H1 (cell line): ENCODE results near the gene USP36. TPM values are rescaled to one million over a fixed set of nuclear protein-coding genes. Genes with fewer than 3 reads are reported as not detected.

ENCODE experiments used
- BRCA1 ChIP-seq: IDR thresholded peaks from 2 replicates; pipeline ENCODE4 v1.6.1; 2012; ENCODE audit warnings: low read depth, low read length, improper control_type of control experiment
- CREB1 ChIP-seq: IDR thresholded peaks from 2 replicates; pipeline ENCODE4 v1.6.1; 2012; ENCODE audit warnings: inconsistent platforms
- RXRA ChIP-seq: IDR thresholded peaks from 2 replicates; pipeline ENCODE4 v1.6.1; 2011; ENCODE audit warnings: low read depth, mild to moderate bottlenecking, low read length, moderate library complexity; ENCODE audit not compliant: insufficient read depth
- TEAD4 ChIP-seq: IDR thresholded peaks from 2 replicates; pipeline ENCODE4 v1.6.1; 2012; ENCODE audit warnings: low read depth, low read length, inconsistent platforms, mixed read lengths
- polyA plus RNA-seq, 7 experiments: library from polyadenylated mRNA; depleted of rRNA in 3 of 7; stranded (reverse) in 5 of 7; unstranded in 2 of 7; fragments of >200 nt in 5 of 7; fragments of 200-250 nt in 2 of 7; gene quantifications; 1 replicate in 5 of 7; 2 replicates in 1 of 7; 4 replicates in 1 of 7; pipeline versions ENCODE4 v1.2.1 to v1.2.3, GENCODE V29; 2011 to 2013; ENCODE audit warnings: missing spikeins in 2 of 7, mixed read lengths in 2 of 7
- total RNA-seq: library from RNA; stranded (reverse); fragmentation: NEBNext Ultra II Directional; extraction: Animal tissue kit (Norgen Biotek cat#: 25700); gene quantifications from 2 replicates; pipeline ENCODE4 v1.2.1, GENCODE V29; 2021

USP36 gene
- total and polyA plus RNA-seq, 2 of the 8 experiments (the other 6 are each of a cell fraction or from before 2014, with no cell fraction given) = 40.7 to 67.7 TPM

DNA sequence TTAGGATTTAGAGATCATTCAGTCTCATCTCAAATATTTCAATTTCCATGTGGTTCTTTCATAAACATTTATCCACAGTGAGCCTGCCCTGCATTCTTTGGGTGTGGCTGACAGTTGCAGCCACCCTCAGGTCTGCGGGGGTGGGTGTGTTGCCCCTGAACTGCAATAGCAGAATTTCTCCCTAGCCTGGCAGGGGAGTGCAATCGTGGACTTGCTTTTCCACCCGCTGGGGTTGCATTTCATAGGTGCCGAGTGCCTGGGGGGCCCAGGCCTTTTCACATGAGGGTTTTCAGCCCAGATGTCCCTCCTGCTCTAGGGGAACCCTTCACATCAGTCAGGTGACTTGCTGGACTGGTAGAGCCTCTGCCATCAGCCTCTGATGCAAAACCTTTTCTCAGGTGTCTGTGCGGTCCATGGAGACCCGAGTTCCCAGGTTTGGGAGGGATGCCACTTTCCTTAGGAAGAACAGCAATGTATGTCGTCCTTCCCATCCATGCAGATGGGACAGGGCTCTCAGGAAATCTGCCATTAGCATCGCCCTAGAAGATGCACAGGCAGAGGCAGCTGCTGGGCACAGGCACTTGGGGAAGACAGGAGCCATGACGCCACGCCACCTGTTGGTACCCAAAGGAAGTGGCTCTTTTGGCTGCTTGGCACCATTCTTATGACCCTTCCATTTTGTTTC, 2.4 kb upstream of the USP36 start (continued):
- no peak for TF ChIP-seq TEAD4
- peak; percentile 50 for TF ChIP-seq CREB1
- no peak for TF ChIP-seq BRCA1
- no peak for TF ChIP-seq RXRA
